Lung (tissue), 12 donors: Measurements from ENCODE around the gene RERE. TPM values are rescaled to one million over a fixed set of nuclear protein-coding genes. Genes with fewer than 3 reads are reported as not detected.

Source experiments
- ATAC-seq: fragments of 200-7000 bp; cut with Tn5 transposase; one replicate; pipeline ENCODE4 v1.9.1; 2020; ENCODE audit warnings: moderate number of reproducible peaks; ENCODE audit not compliant: insufficient read depth, low FRiP score
- DNase-seq, 3 donors: peaks; one replicate each; pipeline ENCODE4 v3.0.0-alpha.2; 2013 to 2017
- H3K27ac ChIP-seq, 2 donors: one replicate each; pipeline ENCODE4 v1.5.1; 2013; ENCODE audit warnings: mild to moderate bottlenecking in 2 of 2, moderate library complexity in 2 of 2, control low read depth in 1 of 2, inconsistent platforms in 1 of 2, low read depth in 1 of 2, low read length in 1 of 2
- H3K27me3 ChIP-seq, 3 donors: one replicate each; pipeline ENCODE4 v1.5.1; 2013; ENCODE audit warnings: low read length in 2 of 3; ENCODE audit not compliant: control insufficient read depth in 3 of 3, insufficient read depth in 3 of 3
- H3K36me3 ChIP-seq, 4 donors: one replicate each; pipeline ENCODE4 v1.5.1; 2013; ENCODE audit warnings: low read length in 4 of 4, mild to moderate bottlenecking in 1 of 4, moderate library complexity in 1 of 4; ENCODE audit not compliant: control insufficient read depth in 4 of 4, insufficient read depth in 4 of 4
- H3K4me1 ChIP-seq, 5 donors: one replicate each; pipeline ENCODE4 v1.5.1; 2013; ENCODE audit warnings: low read length in 5 of 5, mild to moderate bottlenecking in 2 of 5, moderate library complexity in 1 of 5; ENCODE audit not compliant: control insufficient read depth in 5 of 5, insufficient read depth in 5 of 5
- H3K4me3 ChIP-seq: one replicate; pipeline ENCODE4 v1.5.1; 2013; ENCODE audit warnings: mild to moderate bottlenecking, control low read depth, moderate library complexity
- H3K9ac ChIP-seq, 2 donors: one replicate each; pipeline ENCODE4 v1.5.1; 2013; ENCODE audit warnings: low read length in 2 of 2, control low read depth in 1 of 2; ENCODE audit not compliant: insufficient read depth in 1 of 2
- H3K9me3 ChIP-seq, 4 donors: one replicate each; pipeline ENCODE4 v1.5.1; 2013; ENCODE audit warnings: low read length in 3 of 4, mild to moderate bottlenecking in 1 of 4, moderate library complexity in 1 of 4; ENCODE audit not compliant: control insufficient read depth in 4 of 4, insufficient read depth in 3 of 4
- CTCF ChIP-seq: IDR thresholded peaks from 2 replicates; pipeline ENCODE4 v1.5.1; 2012; ENCODE audit warnings: mild to moderate bottlenecking; ENCODE audit errors: control extremely low read depth, extremely low read depth
- WGBS, 2 donors: extraction: QIAGEN DNeasy Blood & Tissue Kit; methylation state at CpG; one replicate each; pipeline ENCODE4 v1.1.7; 2013; 5-methylcytosine and 5-hydroxymethylcytosine counted together
- polyA plus RNA-seq, 2 donors: library from polyadenylated mRNA; stranded (reverse); fragments of 200-250 nt; gene quantifications; one replicate each; pipeline ENCODE4 v1.2.1, GENCODE V29; 2013
- total RNA-seq, 2 donors: library from RNA; depleted of rRNA in 1 of 2; stranded (reverse); fragments of >200 nt in 1 of 2; gene quantifications; one replicate each; pipeline ENCODE4 v1.2.1, GENCODE V29; 2014 to 2021
- donor health status: control.
- donor health status: control.
- donor health status: Bipolar disorder and iron deficiency.
- donor health status: healthy.
- donor health status: DM: yes; HTN: yes; CAD: no.

Gene RERE
- total and polyA plus RNA-seq, 4 donors, result 21.7 to 207 (median 57.5) TPM

- peak overlapping the region in 1 of 2 donors; percentile 34 for H3K9ac ChIP-seq
- no peaks in the 10 kb centered on the region for H3K36me3 ChIP-seq
- 62 to 72% methylated on average over 6 of the region's 6 CpGs for WGBS, 2 donors
- H3K4me1 ChIP-seq, result peaks cover 2 to 39% (median 11%) of the 10 kb centered on the region in 5 donors
- no peaks in the 10 kb centered on the region for H3K27me3 ChIP-seq
- DNase-seq (peak in 1 of 3 donors; percentile 19), ATAC-seq (no peak)
- no peak overlapping the region for H3K4me3 ChIP-seq
- H3K9me3 ChIP-seq, result no peaks in the 10 kb centered on the region
- no peak overlapping the region for H3K27ac ChIP-seq
- no peak for TF ChIP-seq CTCF
Observed at GRCh38 chr1:8813016-8813763, 4.2 kb downstream of the RERE start.

- Histone ChIP-seq H3K27me3 (no peaks in the 10 kb centered on the region), H3K4me3 (no peak overlapping the region), H3K4me1 (peaks cover 4 to 44% (median 16%) of the 10 kb centered on the region in 5 donors), H3K36me3 (no peaks in the 10 kb centered on the region), H3K27ac (no peak overlapping the region), H3K9ac (no peak overlapping the region), H3K9me3 (no peaks in the 10 kb centered on the region)
- 80 to 89% methylated on average over 6 of the region's 6 CpGs for WGBS, 2 donors
- ATAC-seq (no peak), DNase-seq (no peak)
- no peak for TF ChIP-seq CTCF
Observed at GRCh38 chr1:8812081-8812480, 5.4 kb downstream of the RERE start.

- no peaks in the 10 kb centered on the region for H3K27me3 ChIP-seq
- no peak overlapping the region for H3K27ac ChIP-seq
- H3K9me3 ChIP-seq, result no peaks in the 10 kb centered on the region
- no peaks in the 10 kb centered on the region for H3K36me3 ChIP-seq
- peaks cover 4 to 44% (median 16%) of the 10 kb centered on the region in 5 donors for H3K4me1 ChIP-seq
- H3K4me3 ChIP-seq, result no peak overlapping the region
- no peak for TF ChIP-seq CTCF
- 91 to 96% methylated on average over 4 of the region's 4 CpGs for WGBS, 2 donors
- ATAC-seq, result no peak
- no peak overlapping the region for H3K9ac ChIP-seq
- no peak for DNase-seq
Observed at GRCh38 chr1:8810987-8811386, 6.5 kb downstream of the RERE start.
